ENCODE data around the gene TEX264.
A peak's percentile ranks its signal among the peaks of the same experiment; 100 is the strongest.
"Not testable (repeated sequence)": the region's sequence is repeated elsewhere in the genome, so short reads cannot be mapped to it uniquely, and the experiment has no call there.

Gene TEX264

GRCh38 chr3:51717947-51718346, 46.9 kb downstream of the TEX264 start:
- no peak for DNase-seq

- DNase-seq, result peak; percentile 85
Observed at GRCh38 chr3:51718547-51719409, 47.7 kb downstream of the TEX264 start.

GRCh38 chr3:51719410-51720025, 48.5 kb downstream of the TEX264 start:
- no peak for DNase-seq

GRCh38 chr3:51720292-51721061, 49.4 kb downstream of the TEX264 start:
- no peak for DNase-seq

GRCh38 chr3:51721062-51721745, 50.2 kb downstream of the TEX264 start:
- DNase-seq, result no peak

- no peak for DNase-seq
Observed at GRCh38 chr3:51722362-51722761, 51.3 kb downstream of the TEX264 start.

GRCh38 chr3:51727500-51727899, 56.4 kb downstream of the TEX264 start:
- no peak for DNase-seq

- DNase-seq, result peak; percentile 17
Observed at GRCh38 chr3:51729042-51729633, 58.1 kb downstream of the TEX264 start.

- DNase-seq, result no peak
Observed at GRCh38 chr3:51733859-51734571, 63.0 kb downstream of the TEX264 start.

GRCh38 chr3:51734572-51734907, 63.5 kb downstream of the TEX264 start:
- DNase-seq, result no peak

- DNase-seq, result no peak
Observed at GRCh38 chr3:51735039-51735438, 64.0 kb downstream of the TEX264 start.

- no peak for DNase-seq
Observed at GRCh38 chr3:51735950-51736349, 64.9 kb downstream of the TEX264 start.

GRCh38 chr3:51739110-51739509, 68.1 kb downstream of the TEX264 start:
- DNase-seq, result peak; percentile 63

- not testable (repeated sequence) for DNase-seq
Observed at GRCh38 chr3:51742320-51742719, 71.3 kb downstream of the TEX264 start.

GRCh38 chr3:51742978-51743377, 71.9 kb downstream of the TEX264 start:
- DNase-seq, result peak; percentile 74

- no peak for DNase-seq
Observed at GRCh38 chr3:51747840-51748239, 76.8 kb downstream of the TEX264 start.

GRCh38 chr3:51748327-51748726, 77.3 kb downstream of the TEX264 start:
- DNase-seq, result no peak

GRCh38 chr3:51750878-51751277, 79.8 kb downstream of the TEX264 start:
- DNase-seq, result no peak

- DNase-seq, result no peak
Observed at GRCh38 chr3:51751287-51751686, 80.2 kb downstream of the TEX264 start.
